Bronchial epithelial cell (primary cell): Measurements from ENCODE around the gene COL23A1. TPM values are rescaled to one million over a fixed set of nuclear protein-coding genes. Genes with fewer than 3 reads are reported as not detected.
A peak's percentile ranks its signal among the peaks of the same experiment; 100 is the strongest.

Source experiments
- DNase-seq: peaks from one replicate; pipeline ENCODE4 v3.0.0-alpha.2; 2010; ENCODE audit warnings: low read depth
- FAIRE-seq: peaks from 2 replicates; lab custom pipeline; 2011; peaks lifted over from hg19 to GRCh38; lab: Jason Lieb, UNC
- H3K27me3 ChIP-seq: 2 replicates; pipeline ENCODE4 v1.5.1; 2011; ENCODE audit warnings: low read length; ENCODE audit not compliant: control insufficient read depth, insufficient read depth
- H3K36me3 ChIP-seq: 2 replicates; pipeline ENCODE4 v1.5.1; 2011; ENCODE audit warnings: low read length; ENCODE audit not compliant: control insufficient read depth, insufficient read depth
- H3K4me3 ChIP-seq: 2 replicates; pipeline ENCODE4 v1.5.1; 2011; ENCODE audit warnings: mild to moderate bottlenecking, low read depth, low read length, control low read depth
- total RNA-seq: library from RNA; depleted of rRNA; stranded (reverse); fragments of >200 nt; gene quantifications from 2 replicates; pipeline ENCODE4 v1.2.1, GENCODE V29; 2014
- TF ChIP-seq, protein P1 (sequence below): IDR thresholded peaks from 2 replicates; pipeline ENCODE4 v1.5.1; 2011; ENCODE audit warnings: mild to moderate bottlenecking, moderate library complexity, low read length, control low read depth, inconsistent platforms; ENCODE audit not compliant: insufficient read depth, severe bottlenecking

Gene COL23A1
- total RNA-seq, 1 donor from 2014 or later, result 0.26 TPM

DNA sequence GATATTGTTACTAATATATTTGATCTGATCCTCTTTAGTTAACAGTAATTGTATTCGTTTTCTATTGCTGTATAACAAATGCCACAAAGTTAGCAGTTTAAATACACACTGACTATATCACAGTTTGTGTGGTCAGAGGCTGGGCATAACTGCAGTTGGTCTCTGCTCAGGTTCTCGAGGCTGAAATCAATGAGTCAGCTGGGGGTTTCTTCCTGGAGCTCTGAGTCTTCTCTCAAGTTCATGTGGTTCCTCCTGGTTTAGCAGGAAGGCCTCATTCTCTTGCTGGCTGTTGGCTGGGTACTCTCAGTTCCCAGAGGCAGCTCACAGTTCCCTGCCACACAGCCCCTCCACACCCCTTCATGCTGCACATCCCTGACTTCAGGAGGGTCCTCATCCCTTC, 20.7 kb downstream of the COL23A1 start:
- DNase-seq (peak; percentile 14), FAIRE-seq (no peak)

DNA sequence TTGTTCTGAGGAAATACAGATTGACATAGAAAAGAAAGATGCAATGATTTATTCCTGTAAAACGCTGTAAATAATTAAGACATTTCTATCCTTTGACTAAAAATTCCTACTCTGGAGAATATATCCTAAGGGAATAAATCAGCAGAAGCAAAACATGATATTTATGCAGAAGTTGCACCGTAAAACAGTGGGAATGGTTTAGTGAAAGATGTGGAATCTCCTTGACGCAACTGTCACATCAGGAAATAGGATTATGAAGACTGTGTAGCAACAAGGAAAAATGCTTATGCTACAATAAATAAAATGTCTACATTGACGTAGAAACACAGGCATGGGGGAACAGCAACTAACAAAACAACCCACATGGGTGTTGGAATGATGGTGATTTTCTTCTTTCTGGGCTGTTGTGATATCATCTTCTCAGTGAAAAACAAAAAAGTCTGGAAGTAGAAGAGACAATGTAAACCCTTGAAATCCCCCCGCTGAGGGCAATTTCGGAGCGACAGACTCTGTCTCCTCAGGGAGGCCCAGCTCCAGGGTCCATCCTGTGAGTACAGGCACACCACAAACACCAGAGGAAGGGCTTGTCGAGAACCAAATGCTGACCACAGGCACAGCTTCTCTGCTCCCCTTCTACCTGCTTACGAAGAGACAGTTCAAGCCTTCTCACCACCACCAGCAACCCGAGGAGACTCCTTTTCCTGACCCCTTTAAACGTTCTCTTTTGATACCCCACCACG, 25.2 kb downstream of the COL23A1 start:
- no peak for DNase-seq
- no peak overlapping the region for H3K4me3 ChIP-seq
- H3K27me3 ChIP-seq, result no peaks in the 10 kb centered on the region
- no peak for FAIRE-seq
- H3K36me3 ChIP-seq, result no peaks in the 10 kb centered on the region
- TF ChIP-seq, protein P1, sequence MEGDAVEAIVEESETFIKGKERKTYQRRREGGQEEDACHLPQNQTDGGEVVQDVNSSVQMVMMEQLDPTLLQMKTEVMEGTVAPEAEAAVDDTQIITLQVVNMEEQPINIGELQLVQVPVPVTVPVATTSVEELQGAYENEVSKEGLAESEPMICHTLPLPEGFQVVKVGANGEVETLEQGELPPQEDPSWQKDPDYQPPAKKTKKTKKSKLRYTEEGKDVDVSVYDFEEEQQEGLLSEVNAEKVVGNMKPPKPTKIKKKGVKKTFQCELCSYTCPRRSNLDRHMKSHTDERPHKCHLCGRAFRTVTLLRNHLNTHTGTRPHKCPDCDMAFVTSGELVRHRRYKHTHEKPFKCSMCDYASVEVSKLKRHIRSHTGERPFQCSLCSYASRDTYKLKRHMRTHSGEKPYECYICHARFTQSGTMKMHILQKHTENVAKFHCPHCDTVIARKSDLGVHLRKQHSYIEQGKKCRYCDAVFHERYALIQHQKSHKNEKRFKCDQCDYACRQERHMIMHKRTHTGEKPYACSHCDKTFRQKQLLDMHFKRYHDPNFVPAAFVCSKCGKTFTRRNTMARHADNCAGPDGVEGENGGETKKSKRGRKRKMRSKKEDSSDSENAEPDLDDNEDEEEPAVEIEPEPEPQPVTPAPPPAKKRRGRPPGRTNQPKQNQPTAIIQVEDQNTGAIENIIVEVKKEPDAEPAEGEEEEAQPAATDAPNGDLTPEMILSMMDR, result no peak

More for the DNA sequence above, 20.7 kb downstream of the COL23A1 start:
- TF ChIP-seq, protein P1, result no peak
- Histone ChIP-seq H3K4me3 (no peak overlapping the region), H3K27me3 (no peaks in the 10 kb centered on the region), H3K36me3 (no peaks in the 10 kb centered on the region)

DNA sequence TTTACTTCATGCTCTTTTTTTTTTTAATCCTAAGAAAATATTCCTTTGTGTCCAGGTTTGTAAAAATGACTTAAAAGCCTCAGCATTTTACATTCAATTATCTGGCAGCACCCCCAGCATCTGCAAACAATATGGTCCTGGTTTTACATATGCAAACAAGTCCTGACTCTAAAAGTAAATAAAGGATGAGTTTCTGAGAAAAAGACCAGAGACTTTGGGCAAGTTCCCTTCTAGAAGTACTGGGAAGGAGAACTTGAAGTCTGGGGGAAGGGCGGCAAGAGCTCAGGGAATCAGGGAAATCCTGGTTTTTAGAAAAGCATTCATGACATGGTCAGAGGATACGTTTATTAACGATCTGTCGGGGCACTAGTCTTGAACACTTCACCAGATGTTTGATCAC, 25.8 kb downstream of the COL23A1 start:
- H3K36me3 ChIP-seq, result no peaks in the 10 kb centered on the region
- TF ChIP-seq, protein P1, result no peak
- H3K27me3 ChIP-seq, result no peaks in the 10 kb centered on the region
- H3K4me3 ChIP-seq, result no peak overlapping the region
- FAIRE-seq (no peak), DNase-seq (no peak)

DNA sequence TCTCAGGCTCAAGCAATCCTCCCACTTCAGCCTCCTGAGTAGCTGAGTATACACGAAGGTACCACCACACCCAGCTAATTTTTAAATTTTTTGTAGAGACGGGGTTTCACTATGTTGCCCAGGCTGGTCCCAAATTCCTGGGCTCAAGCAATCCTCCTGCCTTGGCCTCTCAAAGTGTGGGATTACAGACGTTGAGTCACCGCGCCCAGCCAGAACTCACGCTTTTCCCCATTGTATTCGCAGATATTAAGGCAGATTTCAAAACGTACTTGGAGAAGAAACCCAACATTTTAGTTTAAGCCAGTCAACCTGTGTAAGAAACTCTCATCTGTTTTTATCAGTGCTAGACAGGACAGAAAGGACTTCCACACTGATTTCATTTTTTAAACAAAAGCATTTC, 26.6 kb downstream of the COL23A1 start:
- no peak for FAIRE-seq
- no peak for DNase-seq
- Histone ChIP-seq H3K27me3 (no peaks in the 10 kb centered on the region), H3K4me3 (no peak overlapping the region), H3K36me3 (no peaks in the 10 kb centered on the region)
- TF ChIP-seq, protein P1, result no peak

DNA sequence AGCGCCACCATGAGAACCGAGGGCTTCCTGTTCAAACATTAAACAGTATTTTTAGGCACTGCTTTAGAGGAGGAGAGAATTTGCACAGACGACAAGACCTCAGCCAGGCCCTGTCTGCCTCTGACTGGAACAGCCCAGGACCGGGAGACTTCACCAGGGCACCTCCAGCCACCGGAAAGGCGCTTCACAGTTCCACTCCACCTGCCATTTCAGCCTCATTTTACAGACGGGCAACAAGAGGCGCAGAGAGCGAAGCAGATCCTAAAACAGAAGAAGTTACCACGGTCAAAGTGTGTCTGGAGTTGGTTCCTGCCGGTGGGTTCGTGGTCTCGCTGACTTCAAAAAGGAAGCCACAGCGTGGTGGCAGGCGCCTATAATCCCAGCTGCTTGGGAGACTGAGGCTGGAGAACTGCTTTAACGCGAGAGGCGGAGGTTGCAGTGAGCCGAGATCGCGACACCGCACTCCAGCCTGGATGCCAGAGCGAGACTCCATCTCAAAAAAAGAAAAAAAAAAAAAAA, 28.4 kb downstream of the COL23A1 start:
- no peak for FAIRE-seq
- no peak for DNase-seq
- Histone ChIP-seq H3K27me3 (no peaks in the 10 kb centered on the region), H3K36me3 (no peaks in the 10 kb centered on the region), H3K4me3 (no peak overlapping the region)
- TF ChIP-seq, protein P1, result no peak

DNA sequence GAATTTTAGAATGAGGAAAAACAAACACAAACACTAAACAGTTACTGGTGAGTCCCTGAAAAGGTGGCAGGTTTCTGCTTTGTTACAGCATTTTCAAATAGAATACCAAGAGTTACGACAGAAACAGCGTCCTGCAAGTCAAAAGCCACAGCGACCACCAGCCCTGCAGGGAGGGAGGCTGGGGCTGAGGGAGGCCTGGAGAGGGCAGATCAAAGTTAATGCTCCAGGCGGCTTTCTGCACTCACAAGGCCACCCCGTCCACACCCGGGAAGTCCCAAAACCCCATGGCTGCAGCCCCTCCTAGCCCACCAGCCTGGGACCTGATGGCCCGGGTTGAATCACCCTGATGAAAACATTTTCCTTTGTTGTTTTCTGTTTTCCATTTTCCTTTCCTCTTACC, 29.3 kb downstream of the COL23A1 start:
- Histone ChIP-seq H3K27me3 (no peaks in the 10 kb centered on the region), H3K36me3 (no peaks in the 10 kb centered on the region), H3K4me3 (no peak overlapping the region)
- FAIRE-seq (no peak), DNase-seq (no peak)
- TF ChIP-seq, protein P1, result no peak
